GM23248 (cell line): ENCODE measurements around the gene TBC1D10B.

Source experiments
- EZH2 ChIP-seq: fragments of 200-600 bp; sonication (generic); IDR thresholded peaks from 2 replicates; pipeline ENCODE4 v1.6.1; 2018; ENCODE audit warnings: antibody characterized with exemption, mild to moderate bottlenecking; ENCODE audit not compliant: insufficient read depth, poor library complexity, severe bottlenecking
- EZH2phosphoT487 ChIP-seq: fragments of 200-600 bp; sonication (generic); IDR thresholded peaks from 2 replicates; pipeline ENCODE4 v1.6.1; 2018; ENCODE audit warnings: antibody characterized with exemption, moderate library complexity, mild to moderate bottlenecking, low read depth; ENCODE audit not compliant: insufficient read depth

GRCh38 chr16:30417529-30418349 is 47.4 kb upstream of the TBC1D10B start:
- no peak for TF ChIP-seq EZH2
- TF ChIP-seq EZH2phosphoT487 = no peak
